GOT3 (cell line): ENCODE measurements around the gene LMBRD1.
"Not testable (repeated sequence)": the region's sequence is repeated elsewhere in the genome, so short reads cannot be mapped to it uniquely, and the experiment has no call there.

Experiments used
- DNase-seq: peaks from one replicate; lab custom pipeline; 2025; ENCODE audit warnings: mixed read lengths; lab: John Stamatoyannopoulos, UW

Gene LMBRD1

DNA sequence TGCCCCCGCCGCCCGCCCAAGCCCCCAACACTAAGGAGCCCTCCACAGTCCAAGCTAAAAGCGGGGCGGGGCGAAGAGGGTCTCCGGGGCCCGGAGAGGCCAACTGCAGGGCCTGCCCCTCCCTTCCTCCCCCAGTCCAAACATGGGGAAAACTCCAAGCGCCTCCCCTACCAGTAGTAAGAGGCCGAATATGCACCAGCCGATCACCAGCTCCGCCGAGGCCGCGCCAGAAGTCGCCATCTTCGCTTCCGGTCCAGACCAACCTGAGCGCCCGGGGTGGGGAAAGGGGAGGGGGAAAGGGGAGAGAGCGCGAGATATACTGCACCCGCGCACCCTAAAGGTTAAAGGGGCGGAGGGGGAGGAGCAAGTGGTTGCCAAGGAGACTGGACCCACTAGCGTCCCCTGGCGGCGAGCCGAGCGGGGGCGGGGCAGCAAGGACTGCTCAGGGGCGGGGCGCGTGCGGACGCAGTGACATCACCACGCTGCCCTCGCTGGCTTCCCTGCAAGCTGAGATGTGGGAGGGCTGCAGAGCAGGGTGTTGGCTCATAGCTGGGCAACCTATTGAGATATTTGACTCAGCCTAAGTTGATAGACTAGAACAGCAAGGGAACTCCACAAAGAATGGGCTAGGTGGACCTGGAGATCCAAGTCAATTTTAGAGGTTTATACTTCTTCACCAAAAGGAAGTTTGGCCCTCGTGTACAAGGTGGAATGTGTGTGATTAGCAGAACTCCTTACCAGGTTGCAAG lies at the start of gene LMBRD1:
LMBRD1 (minus strand) TSS at position 369 of the 749 bp plus-strand sequence; CDS start at position 240, 129 bp downstream.
- peak; percentile 80 for DNase-seq

GRCh38 chr6:69846312-69846711 lies 49.5 kb upstream of the LMBRD1 start:
- no peak for DNase-seq

DNA sequence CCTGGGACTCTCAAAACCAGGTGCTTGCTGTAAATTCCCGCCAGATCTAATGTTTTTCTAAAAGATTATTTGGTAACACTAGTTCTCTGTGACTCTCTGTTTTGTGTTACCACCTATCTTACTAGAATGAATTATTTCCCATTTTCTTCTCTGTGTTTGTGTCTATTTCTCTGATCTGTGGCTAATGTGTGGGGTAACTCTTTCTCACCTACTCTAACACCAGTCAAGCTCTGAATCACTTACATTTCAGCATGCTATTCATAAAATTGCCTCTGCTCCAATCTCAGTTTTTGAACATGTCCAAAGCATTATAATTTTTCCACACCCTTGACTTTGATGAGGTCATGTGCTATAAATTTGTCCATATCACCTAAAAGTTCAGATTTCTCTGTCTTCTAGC lies 46.4 kb upstream of the LMBRD1 start:
- DNase-seq, result no peak

DNA sequence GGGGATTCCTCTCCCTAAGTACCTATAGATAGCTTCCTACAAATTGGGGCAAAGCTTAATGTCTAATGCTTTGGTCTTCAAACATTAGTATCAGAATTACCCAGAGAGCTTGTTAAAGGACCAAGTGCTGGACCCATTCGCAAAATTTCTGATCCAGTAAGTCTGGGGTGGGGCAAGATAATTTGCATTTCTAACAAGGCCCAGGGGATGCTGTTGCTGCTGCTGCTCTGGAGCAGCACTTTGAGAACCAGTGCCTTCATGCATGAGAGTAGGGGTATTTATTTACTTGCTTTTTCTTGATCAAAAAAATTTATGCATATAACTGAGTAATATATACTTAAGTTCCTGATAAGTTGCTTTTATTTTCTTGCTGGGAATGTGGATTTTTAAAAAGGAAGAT lies 45.1 kb upstream of the LMBRD1 start:
- DNase-seq, result no peak

- no peak for DNase-seq
Measured at GRCh38 chr6:69835414-69836179, 38.8 kb upstream of the LMBRD1 start.

- no peak for DNase-seq
Measured at GRCh38 chr6:69832558-69832957, 35.7 kb upstream of the LMBRD1 start.

DNA sequence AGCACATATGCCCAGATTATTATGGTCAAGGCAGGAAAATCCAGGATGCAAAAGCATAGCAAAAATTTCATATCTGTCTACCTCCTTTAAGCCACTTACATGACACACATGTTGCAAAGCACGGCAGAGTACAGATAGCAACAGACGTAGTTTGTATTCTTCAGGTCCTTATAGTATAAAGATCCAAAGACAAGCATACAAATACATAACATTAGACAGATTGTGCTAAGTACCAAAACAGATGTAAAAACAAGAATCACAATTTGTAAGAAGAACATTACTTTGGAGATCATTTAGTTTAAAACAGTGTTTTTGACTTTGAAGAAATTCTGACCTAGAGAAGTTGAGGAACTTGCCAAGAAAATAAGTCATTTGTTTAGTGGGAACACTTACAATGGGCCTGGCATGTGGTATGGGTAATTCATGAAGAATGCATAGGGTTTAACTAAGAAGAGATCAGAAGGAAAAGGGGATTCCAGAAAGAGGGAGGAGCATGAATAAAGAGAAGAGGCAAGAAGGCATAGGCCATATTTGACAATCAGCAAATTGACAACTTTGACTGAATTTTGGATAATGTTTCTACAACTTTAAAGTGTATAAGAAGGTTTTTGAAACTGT lies 30.6 kb upstream of the LMBRD1 start:
- no peak for DNase-seq

DNA sequence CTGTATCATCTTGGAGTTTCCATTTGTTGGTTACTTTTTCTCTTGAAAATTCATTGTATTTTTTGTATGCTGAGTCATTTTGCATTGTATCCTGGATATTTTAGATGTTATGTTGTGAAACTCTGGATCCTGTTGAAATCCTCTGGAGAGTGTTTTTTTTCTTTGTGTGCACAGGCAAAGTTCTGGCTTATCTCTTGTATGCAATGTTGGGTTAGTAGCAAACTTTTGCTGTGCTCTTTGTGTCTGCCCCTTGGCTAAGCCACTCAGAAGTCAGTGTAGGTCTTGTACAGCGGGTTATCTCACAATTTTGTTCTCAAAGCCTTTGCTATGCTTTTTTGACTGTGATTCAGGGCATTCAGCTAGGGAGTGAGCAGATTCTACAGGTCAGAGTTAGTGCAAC lies 29.1 kb upstream of the LMBRD1 start:
- DNase-seq, result no peak

- not testable (repeated sequence) for DNase-seq
Measured at GRCh38 chr6:69824355-69824754, 27.5 kb upstream of the LMBRD1 start.

- DNase-seq, result no peak
Measured at GRCh38 chr6:69820438-69820837, 23.6 kb upstream of the LMBRD1 start.

DNA sequence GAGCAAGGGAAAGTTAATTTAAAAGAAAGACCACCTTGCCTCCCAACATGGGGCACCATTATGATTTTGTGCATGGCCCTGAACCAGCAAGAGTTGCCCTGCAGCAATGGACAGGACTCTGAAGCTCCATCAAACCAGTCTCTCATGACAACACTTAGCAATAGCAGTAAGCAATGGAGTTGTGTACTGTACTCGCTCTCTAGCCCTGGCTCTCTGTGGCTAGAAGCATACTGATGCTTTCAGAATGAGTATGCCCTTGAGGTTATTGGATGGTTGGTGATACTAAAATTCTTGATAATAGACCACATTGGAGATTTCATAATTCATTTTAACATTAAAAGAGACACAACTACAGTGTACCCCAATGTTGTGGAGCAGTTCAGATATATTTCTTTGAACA lies 23.2 kb upstream of the LMBRD1 start:
- DNase-seq, result no peak

- DNase-seq, result no peak
Measured at GRCh38 chr6:69819138-69819537, 22.3 kb upstream of the LMBRD1 start.

- DNase-seq, result no peak
Measured at GRCh38 chr6:69818223-69818930, 21.6 kb upstream of the LMBRD1 start.

GRCh38 chr6:69817358-69817757 lies 20.5 kb upstream of the LMBRD1 start:
- no peak for DNase-seq

DNA sequence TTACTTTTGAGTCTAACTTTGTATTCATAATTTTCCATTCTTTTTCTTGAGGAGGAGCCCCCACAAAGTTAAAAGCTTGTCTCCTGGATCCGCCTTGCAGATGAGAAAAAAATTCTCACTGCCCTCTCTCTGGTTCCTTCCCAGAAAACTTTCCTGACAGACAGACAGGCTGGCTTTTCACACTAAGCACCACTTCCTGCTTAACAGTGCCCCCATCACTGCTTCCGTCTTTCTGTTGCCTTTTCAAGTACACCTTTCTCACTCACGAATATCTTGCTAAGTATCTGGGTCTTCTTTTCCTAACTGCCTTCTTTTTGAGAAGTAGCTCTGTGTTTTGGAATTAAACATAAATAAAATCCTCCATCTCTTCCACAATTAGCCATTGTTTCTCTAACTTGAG lies 19.8 kb upstream of the LMBRD1 start:
- DNase-seq, result no peak

GRCh38 chr6:69816026-69816425 lies 19.2 kb upstream of the LMBRD1 start:
- no peak for DNase-seq

GRCh38 chr6:69813508-69813907 lies 16.7 kb upstream of the LMBRD1 start:
- DNase-seq, result no peak

GRCh38 chr6:69812746-69813427 lies 16.1 kb upstream of the LMBRD1 start:
- DNase-seq, result no peak

DNA sequence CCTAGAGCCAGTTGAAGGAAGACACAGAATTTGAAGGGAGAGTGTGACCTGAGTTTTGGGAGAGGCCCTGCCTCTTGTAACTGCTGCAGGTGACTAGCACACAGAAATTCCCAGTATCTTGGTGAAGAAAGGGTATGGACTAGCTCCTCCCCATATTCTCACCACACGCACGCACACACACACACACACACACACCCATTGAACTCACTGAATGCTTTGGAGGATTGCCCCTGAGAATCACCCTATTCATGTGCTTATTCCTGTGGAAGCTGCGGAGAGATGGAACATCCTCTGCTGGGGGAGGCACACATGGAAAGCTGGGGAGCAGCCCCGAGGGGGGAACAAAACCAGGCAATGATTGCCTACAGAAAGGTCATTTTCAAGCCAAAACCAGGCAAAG lies 6.2 kb upstream of the LMBRD1 start:
- no peak for DNase-seq

- no peak for DNase-seq
Measured at GRCh38 chr6:69801711-69802110, 4.9 kb upstream of the LMBRD1 start.

GRCh38 chr6:69801225-69801624 lies 4.4 kb upstream of the LMBRD1 start:
- no peak for DNase-seq

DNA sequence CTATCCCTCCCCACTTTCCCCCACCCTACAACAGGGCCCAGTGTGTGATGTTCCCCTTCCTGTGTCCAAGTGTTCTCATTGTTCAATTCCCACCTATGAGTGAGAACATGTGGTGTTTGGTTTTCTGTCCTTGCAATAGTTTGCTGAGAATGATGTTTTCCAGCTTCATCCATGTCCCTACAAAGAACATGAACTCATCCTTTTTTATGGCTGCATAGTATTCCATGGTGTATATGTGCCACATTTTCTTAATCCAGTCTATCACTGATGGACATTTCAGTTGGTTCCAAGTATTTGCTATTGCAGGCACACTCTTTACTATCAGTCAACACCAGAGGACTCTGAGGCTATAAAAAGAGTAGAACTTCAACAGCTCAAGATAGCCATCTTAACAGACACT lies 2.0 kb upstream of the LMBRD1 start:
- not testable (repeated sequence) for DNase-seq
